HG03457 (cell line): ENCODE results near the gene DTNB.

ENCODE experiments used
- ATAC-seq: cut with Tn5 transposase; IDR thresholded peaks from one replicate; pipeline ENCODE4 v1.9.1; 2021; ENCODE audit warnings: moderate number of reproducible peaks; ENCODE audit not compliant: unreplicated experiment

Gene DTNB

DNA sequence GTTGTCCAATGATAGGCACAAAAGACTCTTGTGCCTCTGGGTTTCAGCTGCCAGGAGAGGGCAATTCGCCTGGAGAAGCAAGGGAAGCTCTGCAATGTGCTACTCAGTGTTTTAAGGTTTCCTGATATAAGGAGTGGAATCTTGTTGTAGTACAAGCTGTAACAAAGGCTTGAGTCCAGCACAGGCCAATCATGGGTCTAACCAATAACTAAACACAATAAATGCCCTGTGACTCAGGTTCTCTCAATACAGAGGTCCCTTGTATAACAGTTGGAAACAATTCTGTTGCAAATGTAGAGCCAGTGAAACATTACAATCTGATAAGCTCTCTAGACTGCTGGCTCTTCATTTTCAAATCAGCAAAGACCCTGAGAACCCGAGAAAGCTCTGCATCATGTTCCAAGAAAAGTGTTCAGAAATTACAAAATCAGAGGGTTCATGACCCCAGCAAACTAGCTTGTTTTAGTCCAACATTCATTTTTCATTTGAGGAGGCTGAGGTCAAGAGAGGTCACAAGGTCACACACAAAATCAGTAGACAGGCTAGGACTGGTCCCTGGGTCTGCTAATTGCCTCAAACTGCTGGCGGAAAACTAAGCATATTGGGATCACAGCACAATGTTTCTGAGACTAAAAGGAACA lies 272.7 kb downstream of the DTNB start:
- no peak for ATAC-seq

- ATAC-seq, result no peak
Observed at GRCh38 chr2:25400169-25400568, 273.2 kb downstream of the DTNB start.

DNA sequence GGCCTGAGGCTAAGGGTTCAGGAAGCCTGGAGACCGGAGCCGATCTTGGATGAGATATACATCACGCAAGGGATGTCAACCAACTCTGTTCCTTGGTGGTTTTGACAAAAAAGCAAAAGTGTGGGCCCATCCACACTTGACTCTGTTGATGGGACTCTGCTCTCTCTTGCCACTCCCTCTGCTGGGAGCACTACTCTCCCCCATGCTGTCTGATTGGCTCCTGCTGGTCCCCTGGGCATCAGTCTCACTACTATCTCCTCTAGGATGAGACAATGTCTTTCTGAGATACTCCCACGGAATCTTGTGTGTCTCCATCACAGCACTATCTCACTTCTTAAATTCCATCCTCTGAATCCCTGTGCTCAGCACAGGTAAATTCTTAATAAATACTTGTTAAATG lies 274.8 kb downstream of the DTNB start:
- no peak for ATAC-seq

DNA sequence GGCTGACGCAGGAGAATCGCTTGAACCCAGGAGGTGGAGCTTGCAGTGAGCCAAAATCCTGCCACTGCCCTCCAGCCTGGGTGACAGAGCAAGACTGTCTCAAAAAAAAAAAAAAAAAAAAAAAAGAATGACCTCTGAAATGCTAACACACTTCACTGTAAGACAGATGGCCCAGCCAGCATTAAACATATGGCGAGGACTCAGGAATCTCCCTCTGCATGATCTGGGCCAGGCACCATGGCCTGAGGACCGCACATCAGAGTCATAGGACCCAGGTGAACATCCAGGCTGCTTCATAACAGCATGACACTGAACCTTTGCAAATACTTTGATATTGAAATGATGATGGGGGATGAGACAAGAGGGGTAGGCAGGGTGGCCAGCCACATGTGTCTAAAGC lies 275.6 kb downstream of the DTNB start:
- ATAC-seq, result no peak

DNA sequence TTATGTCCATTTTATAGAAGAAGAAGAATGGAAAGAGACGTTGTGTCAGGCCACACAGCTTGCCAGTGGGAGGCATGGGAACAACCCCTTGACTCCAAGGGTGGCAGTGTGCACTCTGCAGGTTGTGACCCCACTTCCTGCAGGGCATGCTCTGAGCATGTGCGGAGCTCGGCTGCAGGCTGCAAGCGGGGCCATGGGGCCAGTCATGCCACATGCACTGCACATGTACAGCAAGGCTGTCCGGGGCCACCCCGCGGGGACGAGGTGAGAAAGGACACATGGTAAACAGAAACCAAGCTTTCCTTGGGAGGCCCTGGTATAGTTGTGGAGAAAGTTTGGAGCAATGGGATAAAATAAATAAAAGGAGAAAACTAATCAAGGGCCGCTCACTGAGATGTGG lies 284.2 kb downstream of the DTNB start:
- ATAC-seq, result no peak

DNA sequence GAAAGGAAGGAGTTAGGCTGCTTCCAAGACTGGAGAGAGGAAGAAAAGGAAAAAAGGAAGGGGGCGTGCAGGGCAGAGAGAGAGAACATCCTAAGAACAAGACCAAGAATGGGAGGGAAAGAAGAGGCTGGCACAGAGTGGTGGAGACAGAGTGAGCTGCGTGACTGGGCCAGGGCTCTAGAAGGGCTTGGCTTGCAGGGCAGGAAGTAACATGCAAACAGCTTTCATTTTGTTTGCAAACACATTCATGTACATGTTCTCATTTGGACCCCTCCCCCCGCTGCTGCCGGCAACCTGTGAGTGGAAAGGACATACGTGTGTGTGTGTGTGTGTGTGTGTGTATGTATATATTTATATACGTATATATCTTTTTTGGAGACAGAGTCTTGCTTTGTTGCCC lies 284.9 kb downstream of the DTNB start:
- ATAC-seq, result no peak

DNA sequence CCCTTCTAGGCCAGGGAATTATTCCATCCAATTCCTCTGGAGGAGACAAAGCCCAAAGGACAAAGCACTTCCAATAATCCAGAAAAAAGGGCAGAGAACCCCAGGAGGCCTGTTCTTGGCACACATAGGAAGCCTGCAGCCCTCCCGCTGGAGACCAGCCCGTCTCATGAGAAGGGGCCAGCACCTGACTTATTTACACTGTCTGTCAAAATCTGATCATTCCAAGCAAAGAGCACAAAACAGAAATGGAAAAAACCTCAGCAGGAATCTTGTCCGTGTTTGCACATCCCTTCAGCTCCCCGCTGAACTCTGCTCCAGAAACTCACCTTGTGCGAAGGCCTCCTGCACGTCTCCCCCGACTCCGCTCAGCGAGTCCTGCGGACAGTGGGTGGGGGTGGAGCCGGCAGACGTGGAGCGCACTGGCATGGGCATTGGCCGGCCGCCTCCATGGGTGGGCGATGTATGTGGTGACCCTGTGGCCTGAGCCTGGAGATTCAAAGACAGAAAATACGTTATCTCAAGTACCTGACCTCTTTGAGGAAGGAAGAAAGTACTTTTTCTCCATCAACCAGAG lies 285.4 kb downstream of the DTNB start:
- ATAC-seq, result no peak

DNA sequence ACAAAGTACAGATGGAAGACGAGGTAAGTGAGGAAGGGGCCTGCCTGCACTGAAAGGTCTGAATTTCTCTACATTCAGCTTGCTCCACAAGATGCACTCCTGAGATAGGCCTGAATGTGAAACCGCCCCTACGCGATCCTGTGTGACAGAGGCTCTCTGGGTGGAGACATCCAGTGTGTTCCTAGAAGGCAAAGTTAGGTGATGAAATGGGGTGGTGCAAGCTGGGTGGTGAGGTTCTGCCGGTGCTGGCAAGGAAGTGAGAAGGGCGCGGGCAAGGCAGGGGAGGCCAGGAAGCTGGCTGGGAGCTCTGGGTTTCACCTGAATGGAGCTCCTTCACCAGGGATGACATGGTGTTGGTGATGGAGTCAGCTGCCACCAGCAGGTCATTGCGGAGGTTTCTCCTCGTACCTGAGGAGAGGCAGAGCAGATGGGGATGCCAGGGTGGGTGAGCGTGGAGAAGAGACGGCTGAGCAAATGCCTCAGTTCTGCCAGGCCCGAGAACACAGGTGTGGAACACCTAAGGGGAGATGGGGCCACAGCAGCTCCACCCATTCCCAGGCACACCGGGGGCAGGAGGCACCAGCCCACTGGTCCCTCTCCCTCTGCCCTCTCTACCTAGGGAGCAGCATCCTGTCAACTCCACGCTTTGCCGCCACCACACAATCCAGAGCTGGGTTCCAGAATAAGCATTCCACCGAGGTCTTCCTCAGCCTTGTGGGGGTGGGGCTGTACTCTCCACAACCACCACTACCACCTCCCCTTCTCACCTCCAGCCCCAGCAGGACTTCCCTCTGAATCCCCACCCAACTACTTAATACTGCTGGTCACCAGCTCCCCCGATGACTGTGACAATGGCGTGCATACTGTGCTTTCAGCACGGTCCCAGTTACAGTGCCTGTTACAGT lies 286.2 kb downstream of the DTNB start:
- no peak for ATAC-seq

DNA sequence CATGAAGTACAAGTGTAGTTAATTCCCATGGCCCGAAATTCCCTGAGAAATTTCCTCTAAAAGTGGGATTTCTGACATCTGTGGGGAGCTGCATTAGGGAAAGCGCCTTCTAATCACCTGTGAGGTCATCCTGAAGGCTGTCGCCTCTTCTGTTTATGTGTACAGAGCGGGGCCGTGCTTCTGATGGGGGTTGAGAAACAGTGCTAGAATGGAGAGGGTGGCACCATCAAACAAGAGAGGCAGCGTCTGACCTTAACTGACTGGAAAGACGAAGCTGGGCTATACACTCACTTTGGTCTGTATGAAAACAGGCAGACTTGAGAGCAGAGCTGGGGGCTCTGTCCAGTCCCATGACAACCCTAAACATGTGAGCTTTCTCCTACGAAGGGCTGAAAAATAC lies 287.5 kb downstream of the DTNB start:
- no peak for ATAC-seq

DNA sequence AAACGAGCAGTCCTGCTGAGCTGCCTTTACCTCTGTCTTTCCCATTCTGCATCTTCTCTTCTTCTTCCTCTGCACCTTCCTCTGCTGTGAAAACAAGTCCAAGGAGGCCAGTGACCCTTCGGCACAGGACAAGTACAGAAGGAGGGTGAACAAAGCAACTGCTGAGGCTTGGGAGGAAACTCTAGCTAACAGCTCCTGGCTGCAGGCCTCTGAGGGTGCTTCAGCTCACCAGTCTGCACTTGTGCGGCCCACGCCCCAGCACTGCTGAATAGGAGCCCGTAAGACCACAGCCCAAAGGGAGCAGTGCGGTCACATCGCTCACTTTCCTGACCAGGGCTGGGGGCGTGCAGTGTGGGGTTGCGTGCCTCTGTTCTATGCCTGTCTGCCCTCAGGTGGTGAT lies 289.6 kb downstream of the DTNB start:
- ATAC-seq, result no peak

DNA sequence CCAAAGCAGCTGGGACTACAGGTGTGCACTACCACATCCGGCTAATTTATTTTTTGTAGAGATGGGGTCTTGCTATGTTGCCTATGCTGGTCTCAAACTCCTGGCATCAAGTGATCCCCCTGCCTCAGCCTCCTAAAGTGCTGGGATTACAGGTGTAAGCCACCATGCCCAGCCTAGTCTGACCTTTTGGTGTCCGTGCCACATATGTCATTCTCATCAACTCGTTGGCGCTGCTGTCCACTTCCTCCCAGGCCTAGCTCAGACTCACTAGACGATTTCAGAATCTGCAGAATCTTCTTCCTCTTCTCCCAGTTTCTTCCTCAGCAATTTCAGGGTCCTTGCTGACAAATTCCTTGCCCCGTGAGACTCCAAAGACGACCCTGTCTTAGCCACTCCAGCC lies 291.9 kb downstream of the DTNB start:
- no peak for ATAC-seq

DNA sequence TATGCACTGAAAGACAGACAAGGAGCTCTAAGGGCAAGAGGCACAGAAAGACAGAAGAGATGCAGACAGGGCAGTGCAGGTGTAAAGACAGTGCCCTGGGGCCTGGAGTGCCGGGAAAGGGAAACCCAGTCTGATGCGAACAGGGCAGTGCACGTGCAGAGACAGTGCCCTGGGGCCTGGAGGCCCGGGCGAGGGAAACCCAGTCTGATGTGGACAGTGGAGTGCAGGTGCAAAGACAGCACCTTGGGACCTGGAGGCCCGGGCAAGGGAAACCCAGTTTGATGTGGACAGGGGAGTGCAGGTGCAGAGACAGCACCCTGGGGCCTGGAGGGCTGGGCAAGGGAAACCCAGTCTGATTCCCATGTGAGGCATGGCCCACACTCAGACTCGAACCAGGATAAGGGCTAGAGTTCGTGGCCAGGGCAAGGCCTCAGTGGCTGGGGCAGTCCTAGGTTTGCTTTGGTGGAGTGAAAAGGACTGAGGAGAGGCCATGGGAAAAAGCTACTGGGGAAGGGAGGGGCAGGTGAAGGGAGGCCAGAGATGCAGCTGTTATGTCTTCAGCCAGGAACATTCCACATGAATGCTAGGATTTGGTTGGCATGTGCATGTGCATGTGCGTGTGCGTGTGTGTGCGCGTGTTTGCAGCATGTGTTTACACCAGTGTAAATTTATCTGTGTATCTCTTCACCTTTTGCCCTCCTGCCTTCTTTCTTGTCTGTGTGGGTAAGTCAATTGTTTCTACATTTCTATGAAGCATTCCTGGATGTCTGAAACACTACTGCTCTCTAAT lies 292.6 kb downstream of the DTNB start:
- ATAC-seq, result no peak

DNA sequence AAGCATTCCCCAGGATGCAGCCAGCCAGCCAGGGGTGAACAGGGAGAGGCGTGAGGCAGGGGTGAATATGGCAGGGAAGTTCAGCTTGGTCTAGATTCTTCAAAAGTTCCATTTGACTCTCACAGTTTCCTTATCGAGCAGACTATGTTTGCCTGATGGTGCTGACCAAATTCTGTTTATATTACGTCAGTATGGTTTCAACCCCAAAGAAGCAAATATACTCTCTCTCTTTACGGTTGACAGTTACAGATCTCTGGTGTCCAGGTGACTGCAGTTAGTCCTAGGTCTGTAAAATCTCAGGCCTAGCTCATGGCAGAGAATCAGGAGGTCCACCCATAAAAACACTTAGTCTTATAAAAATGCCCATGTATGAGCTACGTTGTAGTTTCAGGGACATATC lies 293.4 kb downstream of the DTNB start:
- no peak for ATAC-seq

DNA sequence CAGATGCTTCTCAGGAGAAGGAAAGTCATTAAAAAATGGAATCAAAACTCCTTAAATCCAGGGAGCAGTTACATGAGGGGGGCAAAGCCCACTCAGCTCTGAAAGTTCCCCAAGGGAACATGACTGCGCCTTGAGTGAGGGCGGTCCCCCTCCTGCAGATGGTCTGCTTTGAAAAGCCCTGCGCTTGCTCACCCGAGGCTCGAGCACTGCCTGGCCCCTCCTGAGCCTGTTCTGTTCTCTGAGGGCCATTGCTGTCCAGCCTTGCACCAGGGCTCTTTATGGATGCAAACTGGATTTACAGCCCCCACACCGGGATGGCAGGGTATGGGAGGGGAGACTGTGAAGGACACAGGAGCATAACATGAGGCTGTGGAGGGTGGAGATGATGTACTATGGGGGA lies 293.8 kb downstream of the DTNB start:
- no peak for ATAC-seq

DNA sequence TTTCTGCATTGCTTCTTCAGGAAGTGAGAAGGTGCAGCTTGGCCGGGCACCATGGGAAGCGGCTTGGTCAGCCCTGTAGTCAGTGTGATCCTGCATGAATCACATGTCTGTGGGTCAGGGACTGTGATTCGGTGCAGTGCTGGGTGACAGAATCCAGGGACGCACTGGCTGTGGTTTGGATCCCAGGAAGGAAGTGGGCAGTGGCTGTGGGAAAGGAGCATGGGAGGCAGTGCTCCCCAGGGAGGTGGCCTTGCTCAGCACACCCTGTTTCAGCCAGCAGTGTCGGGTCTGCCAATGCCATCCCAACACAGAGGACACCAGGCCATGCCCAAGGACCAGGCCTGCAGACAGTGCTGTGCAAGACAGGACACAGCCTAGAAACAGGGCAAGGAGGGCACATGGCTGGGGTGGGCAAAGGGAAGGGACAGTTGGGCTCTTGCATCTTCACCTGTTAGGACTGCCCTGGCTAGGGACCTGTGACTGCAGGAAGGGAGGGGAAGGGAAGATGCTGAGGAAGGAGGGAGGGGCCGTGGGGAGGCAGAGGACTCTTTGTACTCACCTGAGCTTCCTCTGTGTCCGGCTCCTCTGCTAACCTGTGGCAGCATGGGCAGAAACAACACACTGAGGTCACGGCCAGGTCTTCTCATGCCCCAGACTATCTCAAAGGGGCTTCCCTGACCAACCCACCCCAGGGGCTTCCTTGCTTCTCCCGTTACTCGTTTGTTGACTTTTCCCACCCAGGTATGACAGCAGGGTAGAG lies 294.5 kb downstream of the DTNB start:
- no peak for ATAC-seq

DNA sequence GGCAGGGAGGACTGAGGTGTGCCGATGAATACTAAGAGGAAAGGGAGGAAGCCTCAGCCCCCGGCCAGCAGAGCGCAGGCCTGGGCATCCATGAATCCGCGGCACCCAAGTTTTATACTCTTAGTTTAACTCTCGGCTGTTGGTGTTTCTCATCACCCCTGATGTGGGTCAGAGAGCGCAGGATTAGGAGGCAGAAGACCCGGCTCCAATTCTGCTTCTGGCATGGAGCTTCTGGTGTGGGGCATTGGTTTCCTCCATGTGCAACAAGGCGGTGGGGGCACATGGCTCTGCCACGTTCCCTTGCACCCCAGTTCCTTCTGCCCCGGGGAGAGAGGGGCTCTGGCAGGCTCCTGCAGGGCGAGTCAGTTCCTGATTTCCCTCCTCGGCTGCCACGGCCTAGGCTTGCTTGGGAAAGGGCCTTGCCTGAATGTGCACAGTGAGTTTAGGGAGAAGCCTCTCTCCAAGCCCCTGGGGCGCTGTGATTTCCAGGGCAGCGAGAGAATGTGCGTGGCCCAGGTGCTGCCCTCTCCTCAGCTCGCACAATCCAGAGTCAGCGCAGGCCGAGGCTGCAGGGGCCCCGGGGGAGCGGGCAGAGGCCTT lies 295.5 kb downstream of the DTNB start:
- no peak for ATAC-seq

- peak; percentile 79 for ATAC-seq
Observed at GRCh38 chr2:25376750-25377621, 296.4 kb downstream of the DTNB start.

- no peak for ATAC-seq
Observed at GRCh38 chr2:25375989-25376545, 297.3 kb downstream of the DTNB start.
